GM18867 (cell line): ENCODE results near the gene MEAF6.

Source experiments
- ATAC-seq: cut with Tn5 transposase; IDR thresholded peaks from one replicate; pipeline ENCODE4 v1.9.1; 2021; ENCODE audit warnings: mild to moderate bottlenecking, moderate library complexity; ENCODE audit not compliant: unreplicated experiment

The MEAF6 gene

DNA sequence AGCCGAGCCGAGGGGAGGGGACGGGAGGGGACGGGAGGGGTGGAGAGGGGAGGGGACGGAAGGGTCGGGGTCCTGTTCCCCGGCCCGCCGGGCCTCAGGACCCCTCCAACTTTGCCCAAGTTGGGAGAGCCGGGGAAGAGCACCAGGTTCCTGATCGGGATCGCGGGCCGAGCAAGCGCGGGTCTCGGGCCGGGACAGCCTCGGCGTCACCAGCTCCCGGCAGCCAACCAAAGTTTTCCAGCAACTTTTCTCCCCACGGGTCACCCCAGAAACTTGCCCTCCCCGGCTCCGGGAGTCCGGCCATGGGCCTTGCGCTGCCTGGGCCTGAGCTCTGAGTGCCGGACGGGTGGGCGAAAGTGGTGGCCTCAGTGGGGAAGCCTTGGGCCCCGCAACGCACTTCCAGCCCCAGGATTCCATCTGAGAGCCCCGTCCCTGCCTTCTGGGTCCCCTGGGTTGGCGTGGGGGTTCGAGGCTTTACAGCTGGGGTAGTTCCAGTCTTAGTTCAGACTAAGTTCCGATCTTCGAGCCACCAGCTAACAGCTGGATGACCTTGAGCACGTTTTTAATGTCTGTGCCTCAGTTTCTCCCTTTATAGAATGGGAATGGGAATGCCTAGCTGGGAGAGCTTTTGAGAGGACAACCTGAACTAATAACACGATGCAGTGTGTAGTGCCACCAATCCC is 39.7 kb downstream of the MEAF6 start:
- no peak for ATAC-seq

DNA sequence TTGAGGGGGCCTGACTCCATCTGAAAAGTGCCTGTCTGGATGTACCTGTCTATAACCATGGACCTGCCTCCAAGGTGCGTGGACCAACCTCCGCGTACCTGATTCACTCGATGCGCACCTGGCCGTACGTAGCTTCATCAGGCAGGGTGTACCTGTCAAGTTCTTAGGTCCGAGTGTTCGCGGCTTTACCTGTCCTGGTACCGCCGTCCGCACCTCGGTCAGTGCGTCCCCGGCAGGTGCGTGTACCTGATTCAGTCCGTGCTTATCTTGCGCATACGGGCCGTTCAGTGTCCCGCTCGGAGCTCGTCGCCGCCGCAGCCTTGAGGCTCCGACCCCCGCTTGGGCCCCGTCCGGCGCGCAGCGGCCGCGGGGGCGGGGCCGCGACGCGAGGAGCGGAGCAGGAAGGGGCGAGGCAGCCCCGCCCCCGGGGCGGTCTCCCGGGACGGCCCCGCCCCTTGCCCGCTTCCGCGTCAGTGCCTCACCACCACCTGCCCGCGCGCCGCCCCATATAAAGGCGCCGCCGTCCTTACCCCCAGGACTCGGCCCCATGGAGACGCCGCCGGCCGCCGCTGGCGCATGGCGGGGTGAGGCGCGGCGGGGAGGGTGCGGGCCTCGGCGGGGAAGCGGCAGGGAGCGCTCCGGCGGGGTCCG is 40.4 kb downstream of the MEAF6 start, which contains the start of gene ZC3H12A:
Gene ZC3H12A (plus strand): TSS at position 535 of the 651 bp plus-strand sequence. CDS start 917 bp downstream, outside the sequence.
- peak; percentile 74 for ATAC-seq

DNA sequence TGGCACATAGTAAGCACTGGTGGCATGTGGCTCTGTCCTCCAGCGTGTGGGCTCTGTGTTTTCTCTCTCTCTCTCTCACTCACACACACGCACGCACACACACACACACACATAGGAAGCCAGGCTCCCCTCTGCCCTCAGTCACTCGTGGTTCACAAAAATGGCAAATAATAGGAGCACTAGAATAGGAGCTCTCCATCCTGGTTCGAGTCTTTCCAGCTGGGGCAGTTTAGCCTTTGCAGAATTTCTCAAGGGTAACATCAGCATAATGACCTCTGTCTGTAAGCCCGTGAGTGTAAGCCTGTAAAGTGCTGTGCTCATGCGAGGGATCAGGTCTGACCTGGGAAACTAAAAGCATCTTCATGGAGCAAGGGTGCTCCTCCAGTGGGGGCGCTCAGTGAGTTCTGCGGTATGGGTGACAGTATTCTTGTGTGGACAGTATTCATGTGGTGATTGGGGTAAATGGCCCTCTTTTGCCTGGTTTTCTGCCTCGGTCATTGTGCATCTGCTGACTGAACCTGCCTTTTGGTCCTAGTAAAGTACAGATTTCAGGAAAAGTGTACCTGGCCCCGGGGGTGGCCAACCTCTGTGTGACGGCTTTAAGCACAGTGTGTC is 41.0 kb downstream of the MEAF6 start:
- ATAC-seq = no peak

DNA sequence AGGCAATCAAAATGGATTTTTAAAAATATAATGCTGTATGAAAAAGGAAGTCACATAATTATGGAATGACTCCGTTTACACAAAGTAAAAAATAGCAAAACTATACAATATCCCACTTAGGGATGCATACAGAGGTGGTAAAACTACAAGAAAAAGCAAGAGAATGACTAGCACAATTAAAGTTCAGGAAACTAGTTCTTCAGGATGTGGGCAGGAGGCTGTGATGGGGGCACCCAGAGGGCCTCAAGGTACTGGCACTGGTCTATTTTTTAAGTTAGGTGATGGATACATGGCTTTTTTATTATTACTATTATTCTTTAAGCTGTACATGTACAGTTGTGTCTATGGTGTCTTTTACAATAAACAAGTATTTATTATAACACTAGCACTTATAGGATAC is 41.6 kb downstream of the MEAF6 start:
- no peak for ATAC-seq

DNA sequence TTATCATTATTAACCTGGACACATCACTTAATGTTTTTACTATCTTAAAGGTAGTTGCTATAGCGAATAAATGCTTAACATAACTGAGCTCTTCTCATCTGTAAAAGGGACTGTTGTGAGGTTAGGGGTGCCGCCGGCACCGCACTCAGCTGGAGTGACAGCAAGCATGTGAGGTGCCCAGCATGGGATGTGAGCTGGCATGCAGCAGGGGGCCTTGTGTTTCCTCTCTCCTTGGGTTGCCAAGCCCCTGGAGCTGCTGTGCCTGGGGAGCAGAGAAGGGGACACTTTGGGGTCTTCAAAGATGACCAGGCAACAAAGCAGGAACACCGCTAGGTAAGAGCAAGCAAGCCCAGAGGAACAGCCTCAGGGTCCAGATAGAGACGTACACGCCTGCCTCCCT is 42.3 kb downstream of the MEAF6 start:
- ATAC-seq = no peak

DNA sequence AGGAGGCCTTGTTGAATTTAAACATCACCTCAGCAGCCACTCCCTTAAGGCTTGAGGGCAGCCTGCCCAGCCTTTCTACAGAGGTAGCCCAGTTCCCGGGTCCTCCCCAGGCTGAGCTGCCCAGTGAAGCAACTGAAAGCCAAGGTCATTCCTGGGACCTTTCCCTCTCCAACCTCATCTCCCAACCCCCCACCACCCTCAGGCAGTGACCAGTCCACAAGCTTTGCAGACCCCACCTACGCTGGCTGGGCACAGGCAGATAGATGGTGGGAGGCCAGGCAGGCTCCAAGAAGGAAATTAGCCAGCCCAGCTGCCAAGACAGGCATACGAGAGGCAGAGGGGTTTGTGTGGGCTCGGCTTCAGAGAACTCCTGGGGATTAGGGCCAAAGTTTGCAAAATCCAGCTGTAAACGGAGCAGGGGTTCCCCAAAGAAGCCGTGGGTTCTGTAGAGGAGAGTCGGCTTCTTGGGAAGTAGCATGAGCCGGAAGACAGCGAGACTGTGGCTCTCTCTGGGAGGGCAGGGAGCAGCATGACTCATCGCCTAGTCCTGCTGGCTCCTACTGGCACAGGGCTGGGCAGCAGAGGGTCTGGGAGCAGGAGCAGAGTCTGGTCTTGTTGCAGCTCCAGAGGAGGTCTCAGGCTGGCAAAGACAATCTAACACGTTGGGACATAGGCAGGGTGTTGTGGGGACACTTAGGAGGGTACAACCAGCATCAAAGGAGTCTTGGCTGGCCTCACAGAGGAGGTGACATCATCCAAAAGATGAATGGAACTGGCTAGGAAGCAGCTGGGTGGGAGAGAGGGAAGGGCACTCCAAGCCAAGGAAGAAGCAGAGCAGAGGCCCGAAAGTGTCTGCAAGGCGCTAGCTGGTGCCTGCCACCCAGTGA is 43.0 kb downstream of the MEAF6 start:
- no peak for ATAC-seq

DNA sequence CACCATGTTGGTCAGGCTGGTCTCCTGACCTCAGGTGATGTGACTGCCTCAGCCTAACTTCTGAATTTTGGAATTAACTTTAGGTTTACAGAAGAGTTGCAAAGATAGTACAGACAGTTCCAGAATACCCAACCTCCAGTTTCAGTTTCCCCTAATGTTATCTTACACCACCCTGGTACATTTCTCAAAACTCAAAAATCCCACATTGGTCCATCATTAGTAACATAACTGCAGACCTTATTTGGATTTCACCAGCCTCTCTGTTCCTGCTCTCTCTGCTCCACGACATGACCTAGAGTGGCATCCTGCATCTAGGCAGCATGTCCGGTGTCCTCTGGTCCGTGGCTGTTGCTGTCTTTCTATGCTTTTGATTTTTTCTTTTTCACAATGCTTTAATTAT is 45.2 kb downstream of the MEAF6 start:
- no peak for ATAC-seq

DNA sequence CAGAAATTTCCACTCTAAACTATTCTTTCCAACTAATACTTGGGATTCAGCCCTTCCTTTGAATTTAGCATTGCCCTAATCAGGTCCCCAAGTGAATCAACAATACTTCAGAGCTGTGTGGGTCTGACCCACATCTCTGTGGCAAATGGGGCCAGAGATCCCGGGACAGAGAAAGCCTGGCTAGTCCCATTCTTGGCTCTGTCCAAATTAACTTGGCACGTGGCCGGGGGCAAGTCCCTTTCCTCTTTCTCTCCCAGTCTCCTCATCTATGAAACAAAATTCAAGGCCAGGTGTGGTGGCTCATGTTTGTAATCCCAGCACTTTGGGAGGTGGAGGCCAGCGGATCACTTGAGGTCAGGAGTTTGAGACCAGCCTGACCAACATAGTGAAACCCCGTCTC is 46.5 kb downstream of the MEAF6 start:
- no peak for ATAC-seq

DNA sequence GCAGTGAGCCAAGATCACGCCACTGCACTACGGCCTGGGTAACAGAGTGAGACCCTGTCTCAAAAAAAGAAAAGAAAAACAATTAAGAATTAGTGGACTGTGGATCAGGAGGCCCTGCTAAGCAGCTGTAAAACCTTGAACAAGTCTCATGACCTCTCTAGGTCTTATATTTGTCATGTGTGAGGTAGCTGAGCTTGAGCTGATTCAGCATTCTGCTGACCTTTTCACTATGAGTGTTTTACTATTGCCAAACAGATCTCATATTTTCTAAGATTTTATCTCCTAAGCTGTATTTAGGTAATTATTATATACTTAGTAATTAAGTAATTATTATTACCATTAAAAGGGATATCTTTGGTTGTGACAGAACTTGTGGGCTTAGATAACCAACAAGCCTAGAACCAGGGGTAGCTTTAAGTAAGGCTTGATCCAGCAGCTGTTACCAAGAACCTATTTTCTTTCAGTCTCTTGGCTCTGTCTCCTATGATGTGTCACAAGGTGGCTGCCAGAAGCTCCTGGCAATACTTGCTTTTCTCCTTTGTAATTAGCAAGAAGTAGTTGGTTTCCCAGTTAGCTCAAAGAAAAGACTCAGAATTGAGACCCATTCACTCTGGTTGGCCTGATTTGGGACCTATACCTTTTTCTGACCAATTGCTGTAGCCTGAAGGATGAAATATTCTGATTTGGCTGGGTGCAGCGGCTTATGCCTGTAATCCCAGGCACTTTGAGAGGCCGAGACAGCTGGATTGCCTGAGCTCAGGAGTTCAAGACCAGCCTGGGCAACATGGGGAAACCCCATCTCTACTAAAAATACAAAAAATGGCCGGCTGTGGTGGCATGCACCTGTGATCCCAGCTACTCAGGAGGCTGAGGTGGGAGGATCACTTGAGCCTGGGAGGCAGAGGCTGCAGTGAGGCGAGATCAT is 48.7 kb downstream of the MEAF6 start:
- no peak for ATAC-seq

DNA sequence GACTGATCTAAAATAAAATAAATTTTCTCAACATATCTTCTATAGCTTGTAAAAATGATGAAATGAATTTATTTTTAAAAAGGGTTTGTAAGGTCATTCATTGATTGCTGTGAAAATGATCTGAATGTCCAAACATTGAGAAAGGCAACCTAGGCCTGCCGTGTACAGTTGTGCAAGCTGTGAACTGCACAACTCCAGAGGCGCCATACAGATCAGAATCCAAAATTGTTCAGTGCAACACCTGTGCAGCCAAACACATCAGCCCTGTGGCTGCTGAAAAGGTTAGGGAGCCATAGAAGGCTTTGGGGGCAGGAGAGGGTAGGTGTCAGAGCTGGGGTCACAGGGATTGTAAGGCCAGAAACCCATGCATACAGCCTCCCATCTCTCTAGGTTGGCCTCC is 50.1 kb downstream of the MEAF6 start:
- ATAC-seq = no peak

DNA sequence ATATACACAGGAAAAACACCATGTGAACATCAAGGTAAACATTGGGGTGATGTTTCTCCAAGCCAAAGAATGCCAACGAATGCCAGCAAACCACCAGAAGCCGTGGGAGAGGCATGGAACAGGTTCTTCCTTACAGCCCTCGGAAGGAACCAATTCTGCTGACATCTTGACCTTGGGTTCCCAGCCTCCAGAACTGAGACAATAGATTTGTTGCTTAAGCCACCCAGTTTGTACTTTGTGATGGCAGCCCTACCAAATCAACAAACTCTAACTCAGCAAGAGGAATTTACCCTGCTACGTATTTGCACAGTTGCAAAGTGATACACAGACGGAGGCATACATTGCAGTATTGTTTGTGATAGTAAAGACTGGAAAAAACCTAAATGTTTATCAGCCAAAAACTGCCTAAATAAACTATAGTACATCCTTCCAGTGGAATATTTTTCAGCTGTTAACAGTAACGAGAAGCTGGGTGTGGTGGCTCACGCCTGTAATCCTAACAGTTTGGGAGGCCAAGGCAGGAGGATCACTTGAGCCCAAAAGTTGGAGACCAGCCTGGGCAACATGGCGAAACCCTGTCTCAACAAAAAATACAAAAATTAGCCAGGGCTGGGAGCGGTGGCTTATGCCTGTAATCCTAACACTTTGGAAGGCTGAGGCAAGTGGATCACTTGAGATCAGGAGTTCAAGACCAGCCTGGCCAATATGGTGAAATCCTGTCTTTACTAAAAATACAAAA is 52.7 kb downstream of the MEAF6 start:
- ATAC-seq = no peak

DNA sequence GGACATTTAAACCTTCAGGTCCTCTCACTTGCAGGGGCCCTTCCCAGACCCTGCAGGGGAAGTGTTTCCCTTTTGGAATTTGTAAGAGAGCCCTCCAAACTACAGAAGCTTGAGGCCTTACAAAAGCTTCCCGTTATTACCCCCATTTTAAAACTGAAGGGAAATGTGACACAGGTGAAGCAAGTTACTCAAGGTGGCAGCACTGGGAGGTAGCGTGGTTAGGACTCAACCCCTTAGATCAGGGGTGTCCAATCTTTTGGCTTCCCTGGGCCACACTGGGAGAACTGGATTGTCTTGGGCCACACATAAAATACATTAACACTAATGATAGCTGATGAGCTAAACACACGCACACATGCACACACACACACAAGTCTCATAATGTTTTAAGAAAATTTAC is 56.0 kb downstream of the MEAF6 start:
- no peak for ATAC-seq

DNA sequence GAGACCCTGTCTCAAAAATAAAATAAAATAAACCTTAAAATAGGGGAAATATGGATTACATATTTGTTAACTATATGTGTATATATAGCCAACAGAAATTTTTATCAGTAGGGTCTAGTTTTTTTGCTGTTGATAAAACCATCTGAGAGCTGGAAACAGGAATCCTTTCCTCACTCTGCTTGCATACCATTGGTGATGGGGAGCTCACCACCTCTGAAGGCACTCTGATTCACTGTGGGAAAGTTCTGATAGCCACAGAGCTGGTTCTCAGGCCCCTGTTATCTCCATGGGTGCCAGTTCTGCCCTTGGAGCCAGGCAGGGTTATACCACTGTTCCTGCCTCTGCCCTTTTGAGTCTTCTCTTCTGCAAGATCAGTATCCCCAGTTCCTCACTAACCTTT is 58.0 kb downstream of the MEAF6 start:
- no peak for ATAC-seq

DNA sequence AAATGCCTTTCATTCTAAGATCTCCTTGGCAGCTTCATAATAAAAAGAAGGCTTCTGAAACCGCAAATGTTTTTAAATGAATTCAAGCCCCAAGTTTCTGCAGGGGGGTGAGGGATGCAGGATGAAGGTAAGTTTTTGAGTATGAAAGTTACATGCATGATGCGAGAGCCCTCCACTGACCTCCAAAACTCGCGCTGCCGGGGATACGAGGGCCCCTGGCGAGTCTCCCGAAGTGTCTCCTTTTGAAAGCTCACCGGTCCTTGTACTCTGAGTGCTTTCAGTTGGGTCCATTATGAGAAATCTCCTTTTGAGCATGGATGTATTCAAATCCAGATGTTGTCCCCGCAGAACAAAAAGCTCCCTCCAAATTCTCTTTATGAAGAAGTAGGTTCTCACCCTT is 59.0 kb downstream of the MEAF6 start:
- ATAC-seq = no peak

DNA sequence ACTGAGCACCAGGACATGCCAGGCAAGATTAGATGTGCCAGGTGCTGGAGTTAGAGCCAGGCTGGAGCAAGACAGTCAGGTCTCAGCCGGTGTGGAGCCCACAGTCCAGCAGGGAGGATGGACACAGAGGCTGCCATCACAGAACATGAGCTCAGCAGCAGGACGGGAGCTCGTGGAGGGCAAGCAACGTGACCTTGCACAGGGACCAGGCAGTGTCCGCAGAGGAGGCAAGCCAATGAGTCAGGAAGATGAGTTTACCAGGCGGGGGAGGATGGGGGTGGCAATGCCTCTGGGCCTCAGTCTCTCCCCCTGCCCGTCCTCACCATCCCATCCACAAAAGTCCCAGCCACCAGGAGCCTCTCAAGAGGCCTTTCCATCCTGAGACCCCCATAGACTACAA is 60.9 kb downstream of the MEAF6 start:
- no peak for ATAC-seq

DNA sequence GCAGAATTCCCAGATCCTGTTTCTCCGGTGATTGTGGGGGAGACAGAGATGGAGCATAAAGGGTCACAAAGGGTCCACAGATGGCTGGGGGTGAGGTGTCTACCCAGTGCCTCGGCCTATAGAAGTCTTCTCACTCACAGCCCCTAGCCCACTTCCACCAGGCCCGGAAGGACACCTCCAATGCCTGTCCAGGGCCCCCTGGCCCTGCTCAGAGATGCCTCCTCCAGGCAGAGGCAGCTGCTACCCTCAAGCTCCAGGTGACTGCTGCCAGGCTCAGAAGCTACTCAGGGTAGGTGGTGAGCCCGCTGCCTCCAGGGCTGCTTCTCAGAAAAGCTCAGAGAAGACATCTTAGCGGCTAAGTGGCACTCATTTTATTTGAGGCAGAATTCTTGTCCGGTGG is 62.1 kb downstream of the MEAF6 start:
- no peak for ATAC-seq

DNA sequence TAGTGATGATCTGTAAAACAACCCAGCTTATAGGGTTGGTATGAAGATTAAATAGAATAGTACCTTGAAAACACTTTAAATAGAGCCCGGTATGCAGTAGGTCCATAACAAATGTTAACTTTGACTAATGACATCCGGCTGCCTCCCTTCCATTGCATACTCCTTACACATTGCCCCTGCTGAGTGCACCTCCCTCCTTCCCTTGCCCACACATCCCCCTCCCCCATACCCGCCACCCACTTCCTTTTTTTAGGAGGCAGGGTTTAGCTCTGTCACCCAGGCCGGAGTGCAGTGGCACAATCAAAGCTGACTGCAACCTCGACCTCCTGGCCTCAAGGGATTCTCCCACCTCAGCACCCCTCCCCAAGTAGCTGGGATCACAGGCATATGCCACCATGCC is 64.6 kb downstream of the MEAF6 start:
- no peak for ATAC-seq

DNA sequence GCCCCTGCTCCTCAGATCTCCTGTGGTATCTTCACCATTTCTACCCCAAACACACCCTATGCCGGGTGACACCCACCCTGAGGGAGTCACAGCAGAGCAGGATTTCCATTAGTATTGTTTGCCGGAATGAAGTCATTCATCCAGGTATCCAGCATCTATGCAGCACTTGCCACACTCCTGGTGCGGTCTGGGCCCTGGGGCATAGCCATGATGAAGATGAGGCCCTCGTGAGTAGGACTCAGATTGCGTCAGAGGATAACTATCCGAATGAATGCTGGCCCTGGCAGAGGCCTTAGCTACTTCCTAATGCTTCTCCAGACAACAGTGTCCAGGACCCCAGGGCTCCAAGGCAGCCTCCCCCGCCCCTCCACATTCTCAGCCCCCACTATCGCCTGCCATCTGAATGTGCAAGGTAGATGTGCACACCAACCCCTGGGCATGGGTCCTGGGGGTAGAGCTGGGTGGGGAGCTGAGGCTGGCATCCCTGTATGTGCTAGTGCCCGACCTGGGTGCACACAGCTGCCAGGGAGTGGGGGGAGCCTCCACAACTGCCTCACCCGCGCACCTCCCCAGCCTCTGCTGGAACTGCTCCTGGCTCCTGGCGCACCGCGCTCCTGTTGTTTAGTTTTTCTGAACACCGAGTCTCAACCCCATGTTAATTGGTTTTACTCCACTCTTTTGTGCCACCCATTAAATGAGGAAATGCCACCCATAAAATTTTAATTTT is 65.7 kb downstream of the MEAF6 start:
- ATAC-seq = no peak

DNA sequence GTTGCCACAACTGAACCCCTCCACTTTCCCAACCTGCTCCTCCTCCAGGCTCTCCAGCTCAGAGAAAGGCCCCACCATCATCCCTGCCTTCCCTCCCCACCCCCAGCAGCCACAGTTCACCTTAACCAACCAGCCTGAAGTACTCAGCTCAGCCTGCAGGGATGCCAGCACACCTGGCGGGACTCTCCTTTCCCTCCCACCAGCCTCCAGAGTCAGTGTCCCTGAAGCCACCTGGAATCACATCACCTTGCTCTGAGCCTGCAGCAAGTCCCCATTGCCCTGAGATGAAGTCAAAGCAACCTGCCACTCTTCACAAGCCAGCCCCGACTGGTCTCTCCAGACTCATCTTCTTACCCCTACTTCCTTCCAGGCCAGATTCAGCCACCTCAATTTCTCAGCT is 66.4 kb downstream of the MEAF6 start:
- no peak for ATAC-seq
